Sigmoid colon (tissue), 7 donors: ENCODE results near the gene ENTPD6. TPM values are rescaled to one million over a fixed set of nuclear protein-coding genes. Genes with fewer than 3 reads are reported as not detected.

ENCODE experiments used
- DNase-seq: peaks from one replicate; pipeline ENCODE4 v3.0.0-alpha.2; 2019
- H3K27ac ChIP-seq, 4 donors: fragments of 200-600 bp; sonication (generic); one replicate each; pipeline ENCODE4 v1.5.1; 2016 to 2019; ENCODE audit warnings: mild to moderate bottlenecking in 1 of 4
- H3K27me3 ChIP-seq, 3 donors: fragments of 200-600 bp; sonication (generic); one replicate each; pipeline ENCODE4 v1.5.1; 2019; ENCODE audit warnings: mild to moderate bottlenecking in 1 of 3
- H3K36me3 ChIP-seq, 4 donors: fragments of 200-600 bp; sonication (generic); one replicate each; pipeline ENCODE4 v1.5.1; 2016 to 2019
- H3K4me1 ChIP-seq, 4 donors: fragments of 200-600 bp; sonication (generic); one replicate each; pipeline ENCODE4 v1.5.1; 2017 to 2019
- H3K4me3 ChIP-seq, 4 donors: fragments of 200-600 bp; sonication (generic); one replicate each; pipeline ENCODE4 v1.5.1; 2017 to 2019; ENCODE audit warnings: mild to moderate bottlenecking in 2 of 4, moderate library complexity in 1 of 4
- H3K9me3 ChIP-seq, 4 donors: fragments of 200-600 bp in 3 of 4; sonication (generic) in 3 of 4; one replicate each; pipeline versions ENCODE4 v1.5.1 to v1.6.1; 2013 to 2019
- EP300 ChIP-seq, 4 donors: sonication (generic); formaldehyde crosslinking; IDR thresholded peaks; one replicate each; pipeline ENCODE4 v1.6.1; 2017; ENCODE audit warnings: antibody characterized with exemption in 4 of 4
- POLR2A ChIP-seq, 2 donors: fragments of 450-650 bp; IDR thresholded peaks; one replicate each; pipeline ENCODE4 v1.6.1; 2016; ENCODE audit warnings: antibody characterized with exemption in 2 of 2, mild to moderate bottlenecking in 2 of 2, moderate library complexity in 2 of 2
- POLR2AphosphoS5 ChIP-seq, 4 donors: sonication (generic); formaldehyde crosslinking; IDR thresholded peaks; one replicate each; pipeline ENCODE4 v1.6.1; 2017; ENCODE audit warnings: antibody characterized with exemption in 4 of 4
- WGBS, 2 donors: extraction: QIAGEN DNeasy Blood & Tissue Kit; methylation state at CpG; one replicate each; pipeline ENCODE4 v1.1.7; 2013; 5-methylcytosine and 5-hydroxymethylcytosine counted together
- intact Hi-C: fragments of 100-400 bp; cut with DNase I; formaldehyde crosslinking; loops from one replicate; pipeline ENCODE4 v1.15.1; 2023
- polyA plus RNA-seq, 3 donors: library from polyadenylated mRNA; stranded (reverse); fragments of 200-250 nt; gene quantifications; one replicate each; pipeline ENCODE4 v1.2.3, GENCODE V29; 2013
- total RNA-seq, 4 donors: library from RNA; depleted of rRNA; stranded (reverse); fragments of >200 nt; gene quantifications; one replicate each; pipeline ENCODE4 v1.1.0, GENCODE V29; 2016
- TF ChIP-seq, protein P1 (sequence below), 4 experiments: fragments of 450-650 bp in 3 of 4; fragments of 200-600 bp in 1 of 4; IDR thresholded peaks; one replicate each; pipeline ENCODE4 v1.5.1; 2016 to 2019; ENCODE audit warnings: antibody characterized with exemption in 4 of 4, mild to moderate bottlenecking in 3 of 4, moderate library complexity in 2 of 4
- donor health status: healthy with polysubstance abuse.
- donor health status: Bipolar disorder and iron deficiency.
- donor health status: healthy.

The ENTPD6 gene
- total and polyA plus RNA-seq, 7 donors, result 26.0 to 117 (median 41.4) TPM

DNA sequence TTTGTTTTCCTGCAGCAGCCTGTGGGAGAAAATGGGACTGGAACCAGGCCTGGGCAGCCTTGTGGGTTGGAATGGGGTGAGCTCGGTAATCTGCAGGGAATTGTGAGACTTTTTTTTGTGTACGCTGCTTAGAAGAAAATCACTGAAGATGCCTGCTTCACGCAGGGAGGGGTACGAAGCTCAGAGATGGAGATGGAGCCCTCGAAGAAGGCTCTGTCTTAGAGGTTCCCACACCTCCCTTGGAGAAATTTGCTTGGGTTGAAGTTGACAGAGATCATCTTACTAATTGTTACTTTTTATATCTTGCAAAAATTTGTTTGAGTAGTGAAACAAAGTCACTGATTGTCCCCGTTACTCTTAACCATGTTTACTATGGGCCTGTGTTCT lies 53.3 kb downstream of the ENTPD6 start:
- no peaks in the 10 kb centered on the region for H3K27me3 ChIP-seq
- H3K4me3 ChIP-seq, result peak overlapping the region; percentile 68 to 87 (median 78)
- H3K4me1 ChIP-seq, result peaks cover 0 to 55% (median 48%) of the 10 kb centered on the region in 4 donors
- no peaks in the 10 kb centered on the region for H3K36me3 ChIP-seq
- TF ChIP-seq POLR2AphosphoS5 (IDR thresholded peaks at IDR 0.05) (peak in 1 of 4 donors; percentile 2), EP300 (IDR thresholded peaks at IDR 0.05) (no peak), POLR2A (IDR thresholded peaks at IDR 0.05) (peak in 1 of 2 donors; percentile 15)
- TF ChIP-seq, protein P1, sequence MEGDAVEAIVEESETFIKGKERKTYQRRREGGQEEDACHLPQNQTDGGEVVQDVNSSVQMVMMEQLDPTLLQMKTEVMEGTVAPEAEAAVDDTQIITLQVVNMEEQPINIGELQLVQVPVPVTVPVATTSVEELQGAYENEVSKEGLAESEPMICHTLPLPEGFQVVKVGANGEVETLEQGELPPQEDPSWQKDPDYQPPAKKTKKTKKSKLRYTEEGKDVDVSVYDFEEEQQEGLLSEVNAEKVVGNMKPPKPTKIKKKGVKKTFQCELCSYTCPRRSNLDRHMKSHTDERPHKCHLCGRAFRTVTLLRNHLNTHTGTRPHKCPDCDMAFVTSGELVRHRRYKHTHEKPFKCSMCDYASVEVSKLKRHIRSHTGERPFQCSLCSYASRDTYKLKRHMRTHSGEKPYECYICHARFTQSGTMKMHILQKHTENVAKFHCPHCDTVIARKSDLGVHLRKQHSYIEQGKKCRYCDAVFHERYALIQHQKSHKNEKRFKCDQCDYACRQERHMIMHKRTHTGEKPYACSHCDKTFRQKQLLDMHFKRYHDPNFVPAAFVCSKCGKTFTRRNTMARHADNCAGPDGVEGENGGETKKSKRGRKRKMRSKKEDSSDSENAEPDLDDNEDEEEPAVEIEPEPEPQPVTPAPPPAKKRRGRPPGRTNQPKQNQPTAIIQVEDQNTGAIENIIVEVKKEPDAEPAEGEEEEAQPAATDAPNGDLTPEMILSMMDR (IDR thresholded peaks at IDR 0.05), result no peak
- H3K27ac ChIP-seq, result peak overlapping the region; percentile 95 to 97 (median 96)
- H3K9me3 ChIP-seq, result no peaks in the 10 kb centered on the region
- intact Hi-C loops, result loop anchor here (2.0 to 5.0 kb wide), 2 partner anchors 142 to 191 kb away; partner anchors contain the start of genes ABHD12 and ACSS1
- 1 to 14% methylated on average over 6 of the region's 6 CpGs for WGBS, 2 donors
- peak; percentile 74 for DNase-seq

DNA sequence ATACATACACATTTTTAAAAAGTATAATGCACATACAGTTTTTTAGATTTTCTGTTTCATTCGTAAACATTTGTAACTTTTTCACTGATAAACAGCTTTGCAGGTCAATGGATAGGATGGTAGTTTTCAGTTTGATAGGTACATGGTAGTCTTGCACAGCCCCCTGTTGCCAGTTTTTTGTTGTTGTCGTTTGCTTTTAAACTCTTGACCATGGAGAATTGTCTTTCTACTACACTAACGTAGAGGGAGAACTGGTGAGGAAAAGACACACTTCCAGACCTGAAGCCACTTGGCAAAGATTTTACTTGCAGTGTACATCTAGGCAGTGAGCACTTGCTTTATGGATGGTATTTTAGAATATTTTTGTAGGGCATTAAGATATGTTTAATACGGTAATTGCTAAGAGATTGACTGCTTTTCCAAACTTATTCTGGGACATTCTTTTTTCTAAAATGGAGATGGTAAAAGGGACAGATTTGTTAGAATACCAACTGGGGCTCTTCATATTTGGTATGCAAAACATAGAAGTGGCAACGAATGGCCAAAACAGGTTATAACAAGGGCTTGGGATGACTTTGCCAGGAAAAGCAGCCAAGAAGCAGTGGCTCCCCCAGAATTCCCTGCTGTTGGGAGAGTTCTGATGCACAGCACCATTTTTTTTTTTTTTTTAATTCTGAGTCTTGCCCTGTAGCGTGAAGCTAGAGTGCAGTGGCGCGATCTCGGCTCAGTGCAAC lies 53.9 kb downstream of the ENTPD6 start:
- intact Hi-C loops, result loop anchor here (2.0 to 5.0 kb wide), 2 partner anchors 141 to 192 kb away; partner anchors contain the start of genes ABHD12 and ACSS1
- WGBS, 2 donors, result 15 to 55% methylated on average over 9 of the region's 9 CpGs

DNA sequence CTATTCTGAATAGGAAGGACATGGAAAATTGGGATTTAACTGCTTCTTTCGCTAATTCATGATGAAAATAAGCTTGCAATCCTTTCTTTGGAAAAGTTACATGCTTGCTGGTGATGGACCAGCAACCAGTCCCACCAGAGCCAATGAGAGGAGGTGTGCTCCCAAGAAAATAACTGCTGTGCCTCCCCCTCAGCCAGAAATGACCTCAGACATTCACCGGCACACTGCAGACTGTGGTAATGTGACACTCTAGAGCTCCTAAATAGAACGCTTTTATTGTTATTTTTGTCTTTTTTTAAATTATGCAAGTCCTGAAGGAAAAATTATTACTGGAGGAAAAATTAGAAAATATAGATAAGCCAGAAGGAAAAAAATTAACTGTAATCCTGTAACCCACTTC lies 55.0 kb downstream of the ENTPD6 start:
- 25 to 73% methylated on average over 3 of the region's 3 CpGs for WGBS, 2 donors
- no peaks in the 10 kb centered on the region for H3K27me3 ChIP-seq
- no peaks in the 10 kb centered on the region for H3K9me3 ChIP-seq
- peaks cover 0 to 72% (median 65%) of the 10 kb centered on the region in 4 donors for H3K4me1 ChIP-seq
- peaks cover 0 to 4% (median 0%) of the 10 kb centered on the region in 4 donors for H3K36me3 ChIP-seq
- DNase-seq, result no peak
- peak overlapping the region; percentile 68 to 87 (median 78) for H3K4me3 ChIP-seq
- intact Hi-C loops, result loop anchor here (2.0 kb wide), 1 partner anchor 22 kb away; no protein-coding TSS in a partner anchor
- peak overlapping the region; percentile 95 to 97 (median 96) for H3K27ac ChIP-seq
- TF ChIP-seq POLR2A (IDR thresholded peaks at IDR 0.05), result no peak
- peak in 2 of 4 donors; percentile 33 to 34 for TF ChIP-seq POLR2AphosphoS5 (IDR thresholded peaks at IDR 0.05)
- TF ChIP-seq, protein P1 (IDR thresholded peaks at IDR 0.05), result no peak
- no peak for TF ChIP-seq EP300 (IDR thresholded peaks at IDR 0.05)

More for the DNA sequence above, 53.9 kb downstream of the ENTPD6 start:
- TF ChIP-seq EP300 (IDR thresholded peaks at IDR 0.05) (no peak), POLR2AphosphoS5 (IDR thresholded peaks at IDR 0.05) (peak in 3 of 4 donors; percentile 7 to 34 (median 12)), POLR2A (IDR thresholded peaks at IDR 0.05) (no peak)
- TF ChIP-seq, protein P1 (IDR thresholded peaks at IDR 0.05), result no peak
- Histone ChIP-seq H3K27ac (peak overlapping the region; percentile 95 to 97 (median 96)), H3K27me3 (no peaks in the 10 kb centered on the region), H3K36me3 (no peaks in the 10 kb centered on the region), H3K9me3 (no peaks in the 10 kb centered on the region), H3K4me1 (peaks cover 0 to 61% (median 54%) of the 10 kb centered on the region in 4 donors), H3K4me3 (peak overlapping the region; percentile 68 to 87 (median 78))
- DNase-seq, result no peak

DNA sequence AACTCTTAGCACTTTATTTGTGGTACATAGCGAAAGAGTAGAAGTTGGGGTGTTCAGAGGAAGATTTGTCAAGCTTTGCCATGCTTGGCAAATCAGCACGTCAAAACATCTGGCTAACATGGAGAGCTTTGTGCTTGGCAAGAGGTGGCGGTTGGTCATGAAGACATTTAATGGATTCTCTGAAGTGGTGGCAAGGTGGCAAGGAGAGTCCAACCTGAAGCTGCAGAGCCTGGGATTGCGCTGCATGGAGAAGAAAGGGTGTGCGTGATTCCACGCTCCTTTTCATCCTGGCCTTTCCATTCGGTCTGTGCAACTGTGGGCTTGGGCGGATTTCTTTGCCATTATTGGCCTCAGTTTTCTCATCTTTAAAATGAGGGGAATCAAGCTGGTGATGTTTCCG lies 55.5 kb downstream of the ENTPD6 start:
- DNase-seq, result no peak
- peaks cover 0 to 4% (median 0%) of the 10 kb centered on the region in 4 donors for H3K36me3 ChIP-seq
- intact Hi-C loops, result loop anchor here (2.0 kb wide), 1 partner anchor 22 kb away; no protein-coding TSS in a partner anchor
- no peak for TF ChIP-seq EP300 (IDR thresholded peaks at IDR 0.05)
- TF ChIP-seq, protein P1 (IDR thresholded peaks at IDR 0.05), result no peak
- TF ChIP-seq POLR2A (IDR thresholded peaks at IDR 0.05), result no peak
- no peak for TF ChIP-seq POLR2AphosphoS5 (IDR thresholded peaks at IDR 0.05)
- WGBS, 2 donors, result 91 to 92% methylated on average over 9 of the region's 9 CpGs
- peaks cover 0 to 78% (median 71%) of the 10 kb centered on the region in 4 donors for H3K4me1 ChIP-seq
- H3K27ac ChIP-seq, result peak overlapping the region; percentile 95 to 97 (median 96)
- H3K27me3 ChIP-seq, result no peaks in the 10 kb centered on the region
- H3K4me3 ChIP-seq, result peak overlapping the region; percentile 68 to 87 (median 78)
- H3K9me3 ChIP-seq, result no peaks in the 10 kb centered on the region
